22Rv1 (cell line): ENCODE results near the gene TMEM255B.

Source experiments
- CTCF ChIP-seq: fragments of 450-650 bp; IDR thresholded peaks from 2 replicates; pipeline ENCODE4 v1.5.1; 2017; ENCODE audit warnings: mild to moderate bottlenecking
- ZFX ChIP-seq: fragments of 450-650 bp; IDR thresholded peaks from 2 replicates; pipeline ENCODE4 v1.6.1; 2017; ENCODE audit warnings: antibody characterized with exemption, borderline replicate concordance

DNA sequence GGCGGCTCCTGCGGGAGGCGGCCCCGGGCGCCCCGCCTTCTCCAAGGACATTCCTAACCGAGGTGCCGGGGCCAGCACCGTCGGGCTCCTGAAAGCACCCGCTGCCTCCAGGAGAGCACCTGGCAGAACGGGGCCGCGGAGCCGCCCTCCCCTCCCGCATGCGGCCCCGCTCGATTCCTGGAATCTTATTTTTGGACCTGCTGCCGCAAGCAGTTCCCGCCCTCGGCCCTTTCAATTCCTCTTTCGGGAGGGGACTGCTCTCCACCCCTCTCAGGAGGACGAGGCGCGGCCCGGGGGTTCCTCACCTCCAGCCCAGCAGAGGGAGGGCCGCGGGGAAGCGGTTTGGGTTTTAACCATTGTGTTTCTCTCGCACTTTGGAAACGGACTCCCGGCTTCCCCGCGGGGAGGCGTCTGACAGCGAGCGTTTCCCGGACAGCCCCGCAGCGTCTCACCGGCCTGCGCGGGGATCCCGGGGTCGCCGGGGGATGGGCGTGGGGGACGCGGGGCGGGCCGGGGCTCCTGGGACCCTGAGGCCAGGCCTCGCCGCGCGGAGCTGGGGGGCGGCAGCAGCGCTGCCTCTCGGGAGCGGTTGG, 104.0 kb downstream of the TMEM255B start:
- TF ChIP-seq CTCF (no peak), ZFX (no peak)
